AG08396 (cell line): Measurements from ENCODE around the gene HIBADH.

Experiments
- DNase-seq: peaks from one replicate; pipeline ENCODE4 v3.0.0; 2012; ENCODE audit warnings: low spot score, mixed read lengths

Gene HIBADH

GRCh38 chr7:27487509-27487908, 175.2 kb downstream of the HIBADH start:
- DNase-seq: no peak

DNA sequence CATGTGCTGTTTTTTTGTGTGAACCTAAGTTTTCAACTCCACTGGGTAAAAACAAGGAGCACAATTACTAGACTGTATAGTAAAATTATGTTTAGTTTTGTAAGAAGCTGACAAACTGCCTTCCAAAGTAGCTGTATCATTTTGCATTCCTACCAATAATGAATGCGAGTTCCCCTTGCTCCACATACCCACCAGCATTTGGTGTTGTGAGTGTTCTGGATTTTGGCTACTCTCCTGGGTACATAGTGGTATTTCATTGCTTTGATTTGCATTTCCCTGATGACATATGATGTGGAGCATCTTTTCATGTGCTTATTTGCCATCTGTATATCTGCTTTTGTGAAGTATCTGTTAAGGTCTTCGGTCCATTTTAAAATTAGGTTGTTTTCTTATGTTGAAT, 178.2 kb downstream of the HIBADH start:
- no peak for DNase-seq

GRCh38 chr7:27482219-27482618, 180.5 kb downstream of the HIBADH start:
- DNase-seq: no peak

GRCh38 chr7:27478556-27478955, 184.1 kb downstream of the HIBADH start:
- DNase-seq: no peak

GRCh38 chr7:27478084-27478483, 184.6 kb downstream of the HIBADH start:
- DNase-seq: no peak

GRCh38 chr7:27476493-27476892, 186.2 kb downstream of the HIBADH start:
- no peak for DNase-seq
